GM21717 (cell line): ENCODE measurements around the gene LMF1.
"Not testable (repeated sequence)": the region's sequence is repeated elsewhere in the genome, so short reads cannot be mapped to it uniquely, and the experiment has no call there.

Experiments used
- ATAC-seq: cut with Tn5 transposase; IDR thresholded peaks from one replicate; pipeline ENCODE4 v1.9.1; 2021; ENCODE audit warnings: mild to moderate bottlenecking, moderate library complexity; ENCODE audit not compliant: unreplicated experiment

The LMF1 gene

DNA sequence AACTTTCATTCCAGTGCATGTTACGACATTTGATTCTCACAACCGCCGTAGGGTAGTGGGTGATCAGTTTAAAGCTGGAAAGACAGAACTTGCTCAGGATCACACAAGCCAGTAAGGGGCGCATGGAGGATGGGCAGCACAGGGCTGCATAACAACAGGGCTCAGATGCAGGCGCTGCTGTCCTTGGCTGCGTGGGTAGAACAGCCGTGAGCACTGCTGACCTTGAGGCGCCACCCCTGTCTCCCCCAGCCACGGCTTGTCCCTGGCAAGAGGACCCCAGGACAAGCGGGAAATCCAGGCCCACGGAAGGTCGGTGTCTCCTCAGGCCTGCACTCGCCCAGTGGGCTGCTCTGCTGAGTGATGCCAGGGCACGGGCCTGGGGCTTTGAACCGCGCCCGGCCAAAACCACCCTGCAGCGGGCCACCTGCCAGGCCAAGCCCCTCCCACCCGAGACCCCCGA lies 84.7 kb downstream of the LMF1 start:
- no peak for ATAC-seq

DNA sequence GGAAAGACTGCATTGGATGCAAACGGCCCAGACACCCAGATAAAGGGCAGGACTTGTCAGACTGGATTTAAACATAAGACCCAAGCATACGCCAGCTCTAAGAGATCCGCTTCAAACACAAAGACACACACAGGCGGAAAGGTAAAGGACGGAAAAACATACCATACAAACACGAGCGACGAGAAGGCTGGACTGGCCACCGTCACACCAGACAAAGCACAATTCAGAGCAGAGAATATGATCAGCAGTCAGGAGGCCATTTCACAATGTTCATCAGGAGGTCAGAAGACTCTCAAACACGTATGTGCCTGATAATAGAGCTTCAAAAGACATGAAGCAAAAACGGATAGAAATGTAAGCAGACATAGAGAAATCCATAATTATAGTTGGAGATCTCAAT lies 85.4 kb downstream of the LMF1 start:
- ATAC-seq, result no peak

GRCh38 chr16:884232-884631 lies 86.6 kb downstream of the LMF1 start:
- no peak for ATAC-seq

DNA sequence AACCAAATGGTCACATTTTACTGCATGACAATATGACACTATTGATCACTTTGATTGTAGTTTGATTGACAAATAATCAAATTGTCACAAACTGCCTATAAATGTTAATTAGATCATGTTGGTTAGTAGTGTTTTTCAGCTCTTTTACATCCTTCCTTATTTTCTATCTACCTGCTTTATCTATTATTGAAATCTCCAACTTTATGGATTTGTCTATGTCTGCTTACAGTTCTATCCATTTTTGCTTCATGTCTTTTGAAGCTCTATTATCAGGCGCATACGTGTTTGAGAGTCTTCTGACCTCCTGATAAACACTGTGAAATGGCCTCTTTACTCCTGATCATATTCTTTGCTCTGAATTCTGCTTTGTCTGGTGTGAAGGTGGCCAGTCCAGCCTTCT lies 87.0 kb downstream of the LMF1 start:
- no peak for ATAC-seq

GRCh38 chr16:883340-883739 lies 87.4 kb downstream of the LMF1 start:
- no peak for ATAC-seq

- not testable (repeated sequence) for ATAC-seq
Measured at GRCh38 chr16:882671-883070, 88.1 kb downstream of the LMF1 start.

DNA sequence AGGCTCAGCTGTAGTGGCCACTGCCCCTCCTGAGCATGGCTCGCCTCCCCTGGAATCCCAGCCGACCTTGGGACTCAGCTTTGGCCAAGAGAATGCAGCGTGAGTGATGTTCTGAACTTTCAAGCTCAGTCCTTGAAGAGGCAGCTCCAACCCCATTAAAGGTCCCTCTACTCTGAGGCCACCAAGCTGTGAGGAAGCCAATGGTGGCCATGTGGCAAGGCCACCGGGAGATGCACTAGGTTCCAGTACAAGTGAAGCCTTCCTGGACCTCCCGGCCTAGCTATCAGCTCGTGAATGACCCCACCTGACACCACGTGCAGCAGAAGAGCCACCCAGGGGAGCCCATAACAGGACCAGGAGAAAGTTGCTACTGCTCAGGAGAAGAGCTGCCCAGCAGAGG lies 88.5 kb downstream of the LMF1 start:
- no peak for ATAC-seq

DNA sequence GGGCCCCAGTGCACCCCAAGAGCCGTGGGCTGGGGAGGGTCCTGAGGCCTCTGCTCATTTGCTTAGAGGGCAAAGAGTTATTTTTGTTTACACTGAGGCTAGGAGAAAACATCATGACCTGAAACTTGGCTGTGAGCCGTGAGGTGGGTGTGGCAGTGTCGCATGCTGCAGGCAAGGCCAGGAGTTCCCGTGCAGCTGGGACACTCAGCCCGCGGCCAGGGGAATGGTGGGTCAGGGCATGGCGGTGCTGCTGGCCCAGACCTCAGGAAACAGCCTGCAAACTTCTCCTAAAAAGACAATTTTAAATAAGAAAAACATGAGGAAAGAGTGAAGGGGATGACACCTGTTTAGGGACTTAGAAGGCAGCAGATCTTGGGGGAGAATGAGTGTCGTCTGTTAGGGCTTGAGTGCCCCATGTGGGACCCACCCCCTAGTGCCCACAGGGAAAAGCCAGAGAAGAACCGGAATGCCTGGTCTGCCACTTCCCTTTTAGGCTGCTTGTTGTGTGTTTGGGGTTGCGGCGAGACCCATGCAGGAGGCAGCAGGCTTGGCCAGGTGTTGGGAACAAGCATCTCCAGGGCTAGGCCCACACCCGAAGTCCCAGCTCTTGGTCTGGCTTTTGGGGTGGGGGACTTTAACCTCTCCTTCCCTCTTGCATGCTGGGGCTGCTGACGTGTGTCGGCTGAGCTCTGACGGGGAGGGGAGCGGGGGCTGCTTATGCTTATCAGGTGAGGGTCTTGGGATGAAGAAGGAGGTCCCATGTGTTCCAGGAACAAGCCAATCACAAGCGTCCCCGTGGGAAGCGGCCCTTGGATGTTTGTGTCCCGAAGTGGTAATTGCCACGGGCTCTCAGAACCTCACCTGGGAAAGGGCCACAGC lies 89.3 kb downstream of the LMF1 start:
- no peak for ATAC-seq

- no peak for ATAC-seq
Measured at GRCh38 chr16:880471-881171, 90.2 kb downstream of the LMF1 start.

GRCh38 chr16:879986-880385 lies 90.8 kb downstream of the LMF1 start:
- ATAC-seq, result no peak

GRCh38 chr16:879461-879861 lies 91.3 kb downstream of the LMF1 start:
- ATAC-seq, result no peak

- ATAC-seq, result no peak
Measured at GRCh38 chr16:878886-879285, 91.9 kb downstream of the LMF1 start.

- ATAC-seq, result no peak
Measured at GRCh38 chr16:878072-878784, 92.6 kb downstream of the LMF1 start.

GRCh38 chr16:877242-878071 lies 93.3 kb downstream of the LMF1 start:
- ATAC-seq, result no peak

GRCh38 chr16:876523-877241 lies 94.1 kb downstream of the LMF1 start:
- no peak for ATAC-seq

- ATAC-seq, result no peak
Measured at GRCh38 chr16:876041-876335, 94.8 kb downstream of the LMF1 start.

DNA sequence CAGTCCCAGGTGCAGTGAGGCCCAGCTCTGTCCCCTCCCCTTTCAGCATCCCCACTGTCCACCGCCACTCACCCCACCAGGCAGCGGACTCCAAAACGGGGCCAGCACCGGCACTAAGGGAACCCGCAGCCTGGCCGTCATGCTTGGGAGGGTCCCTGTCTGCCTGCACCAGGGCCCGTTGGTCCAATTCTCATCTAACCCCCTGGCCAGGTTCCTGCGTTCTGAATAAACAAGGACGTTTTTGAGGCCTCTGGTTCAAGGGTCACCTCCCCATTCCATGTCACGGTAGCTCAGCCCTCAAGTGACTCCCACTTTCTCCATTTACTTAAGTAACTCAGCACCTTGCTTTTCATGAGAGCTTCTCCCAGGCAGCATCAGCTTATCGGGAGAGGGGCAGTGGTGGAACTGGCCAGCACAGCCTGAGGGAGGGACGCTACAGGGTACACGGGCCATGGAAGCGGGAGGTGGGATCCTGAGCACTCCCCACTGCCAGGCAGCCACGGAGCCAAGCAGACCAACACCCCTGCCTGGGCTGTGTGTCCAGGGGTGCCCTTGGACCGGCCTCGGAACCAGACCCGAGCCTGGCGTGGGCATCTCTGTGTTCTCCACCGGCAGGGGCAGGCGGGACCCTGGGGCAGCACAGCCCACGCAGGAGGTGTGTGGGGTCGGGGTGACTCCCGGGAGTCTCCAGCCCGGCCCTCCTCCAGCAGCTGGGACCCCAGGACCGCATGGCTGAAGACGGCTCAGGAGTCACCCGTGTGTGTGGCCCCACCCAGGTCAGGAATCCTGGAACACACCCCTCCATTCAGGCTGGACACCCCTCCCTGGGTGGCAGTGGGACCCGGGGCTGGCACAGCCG lies 95.4 kb downstream of the LMF1 start:
- no peak for ATAC-seq

DNA sequence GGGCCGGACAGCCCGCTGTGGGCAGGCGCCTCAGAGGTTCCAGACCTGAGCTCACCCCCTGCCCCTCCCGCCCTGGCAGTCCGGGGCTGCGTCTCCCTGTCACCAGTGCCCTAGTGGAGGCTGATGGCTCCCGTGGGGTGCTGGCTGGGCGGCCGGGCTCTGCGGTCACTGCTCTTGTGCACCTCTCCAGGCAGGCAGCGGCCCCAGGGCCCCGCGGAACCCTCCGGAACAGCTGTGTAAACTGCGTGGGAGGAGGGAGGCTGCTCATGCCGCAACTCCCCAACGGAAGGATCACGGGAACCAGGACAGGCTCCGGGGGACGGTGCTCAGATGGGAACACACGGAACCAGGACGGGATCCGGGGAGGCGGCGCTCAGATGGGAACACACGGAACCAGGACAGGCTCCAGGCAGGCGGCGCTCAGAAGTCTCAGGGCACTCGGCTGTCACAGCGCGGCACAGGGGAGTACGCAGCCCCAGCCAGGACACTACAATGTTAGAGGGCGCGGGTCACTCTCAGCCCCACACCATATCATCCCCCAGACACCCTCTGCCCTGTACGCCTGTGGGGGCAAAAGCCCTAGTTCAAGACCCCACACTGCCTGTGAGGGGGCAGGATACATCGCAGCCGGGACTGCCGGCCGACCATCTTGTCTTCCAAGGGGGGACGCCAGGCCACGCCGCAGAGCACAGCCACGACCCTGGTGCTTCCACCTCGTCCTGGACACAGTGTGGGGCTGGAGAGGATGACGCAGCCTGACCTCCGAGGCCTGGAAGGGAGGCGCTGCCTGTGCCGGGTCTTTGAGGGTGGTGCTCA lies 96.2 kb downstream of the LMF1 start:
- ATAC-seq, result no peak

DNA sequence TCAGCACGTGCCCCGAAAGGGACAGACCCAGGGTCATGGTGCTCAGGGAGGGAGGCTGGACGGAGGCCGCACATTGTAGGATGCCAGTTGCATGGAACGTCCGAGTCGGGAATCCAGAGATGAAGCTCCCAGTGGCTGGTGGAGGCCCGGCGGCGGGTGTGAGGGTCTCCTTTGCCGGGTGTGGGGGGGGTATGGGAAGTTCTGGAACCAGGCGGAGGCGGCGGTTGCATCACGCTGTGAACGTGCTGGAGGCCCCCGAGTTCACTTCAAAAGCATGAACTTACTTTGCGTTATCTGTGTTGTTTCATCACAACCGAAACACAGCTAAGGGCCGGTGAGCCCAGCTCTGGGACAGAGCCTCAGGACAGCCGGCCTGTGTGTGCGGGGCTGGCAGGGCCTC lies 96.9 kb downstream of the LMF1 start:
- ATAC-seq, result no peak
